Measurements from ENCODE around the gene APBA2. TPM values are rescaled to one million over a fixed set of nuclear protein-coding genes. Genes with fewer than 3 reads are reported as not detected.

The APBA2 gene
- total and polyA plus RNA-seq, 11 donors: 0.16 to 1.3 (median 0.40) TPM; not detected in 2

GRCh38 chr15:29093696-29094343, 208.0 kb downstream of the APBA2 start:
- Histone ChIP-seq H3K27me3 (peaks cover 0 to 5% (median 0%) of the 10 kb centered on the region in 9 donors), H3K4me3 (no peak overlapping the region), H3K9me3 (no peaks in the 10 kb centered on the region), H3K27ac (no peak overlapping the region), H3K36me3 (no peaks in the 10 kb centered on the region), H3K4me1 (no peaks in the 10 kb centered on the region)
- DNase-seq (no peak), ATAC-seq (no peak)
- no peak for TF ChIP-seq CTCF (IDR thresholded peaks at IDR 0.05)
- TF ChIP-seq POLR2A (IDR thresholded peaks at IDR 0.05): no peak
- intact Hi-C loops (cut with DNase I): loop anchor here in 2 of 10 donors (10.0 kb wide), 2 partner anchors 189 to 209 kb away; partner anchors contain the start of gene APBA2 (in 1 of the 2)
- 84 to 90% (median 88%) methylated on average over 10 to 12 of the region's 12 CpGs for WGBS, 4 donors

GRCh38 chr15:29094711-29095110, 208.9 kb downstream of the APBA2 start:
- no peaks in the 10 kb centered on the region for H3K4me1 ChIP-seq
- H3K27ac ChIP-seq: no peak overlapping the region
- TF ChIP-seq CTCF (IDR thresholded peaks at IDR 0.05): no peak
- no peak for TF ChIP-seq POLR2A (IDR thresholded peaks at IDR 0.05)
- intact Hi-C loops (cut with DNase I): loop anchor here in 2 of 10 donors (10.0 kb wide), 2 partner anchors 190 to 210 kb away; partner anchors contain the start of gene APBA2 (in 1 of the 2)
- H3K36me3 ChIP-seq: no peaks in the 10 kb centered on the region
- ATAC-seq: no peak
- peaks cover 0 to 5% (median 0%) of the 10 kb centered on the region in 9 donors for H3K27me3 ChIP-seq
- H3K9me3 ChIP-seq: no peaks in the 10 kb centered on the region
- WGBS, 4 donors: 76 to 86% (median 81%) methylated on average over 2 of the region's 2 CpGs
- H3K4me3 ChIP-seq: no peak overlapping the region
- no peak for DNase-seq

DNA sequence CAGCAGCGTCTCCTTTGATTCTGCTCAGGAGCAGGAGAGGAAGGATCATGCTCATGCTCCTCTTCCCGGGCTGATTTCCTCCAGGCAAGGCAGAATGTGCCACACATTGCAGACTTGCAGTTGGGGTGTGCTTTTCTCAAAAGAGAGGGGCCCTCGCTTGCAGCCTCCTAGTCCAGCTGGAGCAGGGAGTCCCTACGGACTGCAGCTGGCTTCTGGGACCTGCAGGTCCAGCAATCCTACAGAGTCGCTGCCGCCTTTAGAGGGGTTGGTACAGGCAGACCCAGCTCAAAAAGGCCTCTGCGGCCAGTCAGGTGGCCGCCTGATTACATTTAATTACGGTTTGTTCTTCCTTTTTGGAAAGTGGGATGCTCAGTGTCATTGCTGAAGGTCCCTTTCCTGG, 210.0 kb downstream of the APBA2 start:
- no peaks in the 10 kb centered on the region for H3K4me1 ChIP-seq
- H3K9me3 ChIP-seq: no peaks in the 10 kb centered on the region
- no peak for ATAC-seq
- no peak for DNase-seq
- no peak overlapping the region for H3K4me3 ChIP-seq
- 90 to 92% (median 91%) methylated on average over 5 to 9 of the region's 9 CpGs for WGBS, 4 donors
- H3K27ac ChIP-seq: no peak overlapping the region
- H3K27me3 ChIP-seq: no peaks in the 10 kb centered on the region
- H3K36me3 ChIP-seq: no peaks in the 10 kb centered on the region
- intact Hi-C loops (cut with DNase I): loop anchor here in 2 of 10 donors (10.0 kb wide), 2 partner anchors 191 to 211 kb away; partner anchors contain the start of gene APBA2 (in 1 of the 2)
- TF ChIP-seq CTCF (IDR thresholded peaks at IDR 0.05): no peak
- no peak for TF ChIP-seq POLR2A (IDR thresholded peaks at IDR 0.05)

- H3K27ac ChIP-seq: no peak overlapping the region
- 81 to 91% (median 88%) methylated on average over 14 of the region's 14 CpGs for WGBS, 4 donors
- H3K9me3 ChIP-seq: no peaks in the 10 kb centered on the region
- intact Hi-C loops (cut with DNase I): loop anchor here in 2 of 10 donors (10.0 kb wide), 2 partner anchors 192 to 212 kb away; partner anchors contain the start of gene APBA2 (in 1 of the 2)
- ATAC-seq: no peak
- no peaks in the 10 kb centered on the region for H3K36me3 ChIP-seq
- no peak overlapping the region for H3K4me3 ChIP-seq
- no peaks in the 10 kb centered on the region for H3K4me1 ChIP-seq
- peak in 1 of 5 donors; percentile 54 for DNase-seq
- TF ChIP-seq CTCF (IDR thresholded peaks at IDR 0.05) (no peak), POLR2A (IDR thresholded peaks at IDR 0.05) (no peak)
- H3K27me3 ChIP-seq: no peaks in the 10 kb centered on the region
These were observed 211.4 kb downstream of the APBA2 start for GRCh38 chr15:29097168-29097567.

Data from heart left ventricle (tissue), 16 donors.